IPS DF 6.9 (cell line): Measurements from ENCODE around the gene RNF152.

Experiments
- DNase-seq: peaks from one replicate; pipeline ENCODE4 v3.0.0-alpha.2; 2013; ENCODE audit warnings: low read depth, low spot score
- H3K27ac ChIP-seq: one replicate; pipeline ENCODE4 v1.5.1; 2013; ENCODE audit warnings: low read length, control low read depth
- H3K27me3 ChIP-seq: 2 replicates; pipeline ENCODE4 v1.6.1; 2013; ENCODE audit warnings: mild to moderate bottlenecking, low read length; ENCODE audit not compliant: control insufficient read depth, insufficient read depth
- H3K36me3 ChIP-seq: 2 replicates; pipeline ENCODE4 v1.6.1; 2013; ENCODE audit warnings: low read length; ENCODE audit not compliant: control insufficient read depth, insufficient read depth
- H3K4me1 ChIP-seq: 2 replicates; pipeline ENCODE4 v1.6.1; 2013; ENCODE audit warnings: low read length; ENCODE audit not compliant: control insufficient read depth, insufficient read depth
- H3K4me3 ChIP-seq: 2 replicates; pipeline ENCODE4 v1.5.1; 2013; ENCODE audit warnings: mild to moderate bottlenecking, low read length
- H3K9me3 ChIP-seq: 2 replicates; pipeline ENCODE4 v1.6.1; 2013; ENCODE audit warnings: low read length, inconsistent platforms; ENCODE audit not compliant: control insufficient read depth, insufficient read depth
- WGBS: extraction: QIAGEN DNeasy Blood & Tissue Kit; methylation state at CpG from one replicate; pipeline ENCODE4 v1.1.7; 2013; ENCODE audit warnings: mixed read lengths, missing lambda C conversion rate; ENCODE audit not compliant: insufficient read length, insufficient coverage; 5-methylcytosine and 5-hydroxymethylcytosine counted together

Gene RNF152

GRCh38 chr18:61876899-61877298 is 15.9 kb downstream of the RNF152 start:
- Histone ChIP-seq H3K4me1 (no peaks in the 10 kb centered on the region), H3K4me3 (no peak overlapping the region), H3K36me3 (no peaks in the 10 kb centered on the region), H3K9me3 (no peaks in the 10 kb centered on the region), H3K27ac (no peak overlapping the region), H3K27me3 (no peaks in the 10 kb centered on the region)
- no CpG with 5 or more reads among the region's 4 CpGs for WGBS
- no peak for DNase-seq

- Histone ChIP-seq H3K9me3 (no peaks in the 10 kb centered on the region), H3K4me3 (no peak overlapping the region), H3K36me3 (no peaks in the 10 kb centered on the region), H3K27me3 (no peaks in the 10 kb centered on the region), H3K27ac (no peak overlapping the region), H3K4me1 (no peaks in the 10 kb centered on the region)
- DNase-seq, result no peak
- WGBS, result no CpG with 5 or more reads among the region's 8 CpGs
Measured at GRCh38 chr18:61870151-61870550, 22.7 kb downstream of the RNF152 start.

DNA sequence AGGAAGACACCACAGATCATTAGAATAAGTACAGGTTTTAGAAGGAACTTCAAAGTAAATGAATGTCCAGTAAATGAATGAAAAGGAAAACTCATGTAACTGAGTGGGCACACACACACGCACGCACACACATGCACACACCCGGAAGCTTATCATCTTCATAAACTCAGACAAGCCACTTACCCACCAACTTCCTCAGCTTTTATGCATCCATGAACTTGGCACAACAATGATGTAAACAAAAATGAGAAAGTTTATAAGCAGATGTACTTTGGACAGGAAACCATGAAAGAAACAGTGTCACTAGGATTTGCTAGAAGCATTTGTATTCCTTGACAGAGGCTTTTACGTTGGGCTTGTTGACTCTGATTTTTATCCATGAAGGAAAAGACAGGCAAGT is 23.2 kb downstream of the RNF152 start:
- WGBS, result no CpG with 5 or more reads among the region's 4 CpGs
- no peak for DNase-seq

GRCh38 chr18:61865466-61866175 is 27.2 kb downstream of the RNF152 start:
- no peak overlapping the region for H3K4me3 ChIP-seq
- H3K9me3 ChIP-seq, result no peaks in the 10 kb centered on the region
- no peaks in the 10 kb centered on the region for H3K27me3 ChIP-seq
- H3K4me1 ChIP-seq, result no peaks in the 10 kb centered on the region
- no peak overlapping the region for H3K27ac ChIP-seq
- no CpG with 5 or more reads among the region's 3 CpGs for WGBS
- DNase-seq, result no peak
- H3K36me3 ChIP-seq, result no peaks in the 10 kb centered on the region

More for the DNA sequence above, 23.2 kb downstream of the RNF152 start:
- no peaks in the 10 kb centered on the region for H3K9me3 ChIP-seq
- H3K4me1 ChIP-seq, result no peaks in the 10 kb centered on the region
- no peaks in the 10 kb centered on the region for H3K27me3 ChIP-seq
- no peak overlapping the region for H3K27ac ChIP-seq
- no peak overlapping the region for H3K4me3 ChIP-seq
- H3K36me3 ChIP-seq, result no peaks in the 10 kb centered on the region

- no peak overlapping the region for H3K27ac ChIP-seq
- H3K4me3 ChIP-seq, result no peak overlapping the region
- H3K36me3 ChIP-seq, result no peaks in the 10 kb centered on the region
- WGBS, result no CpG with 5 or more reads among the region's 3 CpGs
- H3K4me1 ChIP-seq, result no peaks in the 10 kb centered on the region
- no peaks in the 10 kb centered on the region for H3K27me3 ChIP-seq
- no peak for DNase-seq
- no peaks in the 10 kb centered on the region for H3K9me3 ChIP-seq
Measured at GRCh38 chr18:61861372-61861771, 31.4 kb downstream of the RNF152 start.

DNA sequence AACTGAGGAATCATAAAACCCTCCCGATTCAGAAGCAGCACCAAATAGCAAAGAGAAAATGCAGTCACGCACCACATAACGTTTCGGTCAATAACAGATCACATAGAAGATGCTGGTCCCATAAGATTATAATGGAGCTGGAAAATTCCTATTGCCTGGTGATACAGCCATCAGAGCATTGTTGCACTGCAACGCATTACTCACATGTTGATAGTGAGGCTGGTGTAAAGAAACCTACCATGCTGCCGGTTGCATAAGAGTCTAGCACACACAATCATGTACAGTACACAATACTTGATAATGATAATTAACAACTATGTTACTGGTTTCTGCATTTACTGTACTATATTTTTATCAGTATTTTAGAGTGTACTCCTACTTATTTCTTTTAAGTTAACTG is 32.5 kb downstream of the RNF152 start:
- no peak for DNase-seq
- H3K4me3 ChIP-seq, result no peak overlapping the region
- no CpG with 5 or more reads among the region's 6 CpGs for WGBS
- no peaks in the 10 kb centered on the region for H3K9me3 ChIP-seq
- H3K4me1 ChIP-seq, result no peaks in the 10 kb centered on the region
- no peak overlapping the region for H3K27ac ChIP-seq
- H3K36me3 ChIP-seq, result no peaks in the 10 kb centered on the region
- H3K27me3 ChIP-seq, result no peaks in the 10 kb centered on the region

GRCh38 chr18:61859113-61859512 is 33.7 kb downstream of the RNF152 start:
- H3K9me3 ChIP-seq, result no peaks in the 10 kb centered on the region
- H3K27ac ChIP-seq, result no peak overlapping the region
- H3K4me3 ChIP-seq, result no peak overlapping the region
- H3K27me3 ChIP-seq, result no peaks in the 10 kb centered on the region
- DNase-seq, result no peak
- H3K36me3 ChIP-seq, result no peaks in the 10 kb centered on the region
- no CpG with 5 or more reads among the region's 9 CpGs for WGBS
- H3K4me1 ChIP-seq, result no peaks in the 10 kb centered on the region

GRCh38 chr18:61856678-61857077 is 36.1 kb downstream of the RNF152 start:
- WGBS, result no CpG with 5 or more reads among the region's 4 CpGs
- Histone ChIP-seq H3K4me1 (no peaks in the 10 kb centered on the region), H3K27ac (no peak overlapping the region), H3K36me3 (no peaks in the 10 kb centered on the region), H3K4me3 (no peak overlapping the region), H3K9me3 (no peaks in the 10 kb centered on the region), H3K27me3 (no peaks in the 10 kb centered on the region)
- no peak for DNase-seq

GRCh38 chr18:61855449-61856378 is 37.1 kb downstream of the RNF152 start:
- no peak overlapping the region for H3K27ac ChIP-seq
- WGBS, result no CpG with 5 or more reads among the region's 19 CpGs
- DNase-seq, result no peak
- no peaks in the 10 kb centered on the region for H3K27me3 ChIP-seq
- no peaks in the 10 kb centered on the region for H3K36me3 ChIP-seq
- no peaks in the 10 kb centered on the region for H3K4me1 ChIP-seq
- no peak overlapping the region for H3K4me3 ChIP-seq
- no peaks in the 10 kb centered on the region for H3K9me3 ChIP-seq

DNA sequence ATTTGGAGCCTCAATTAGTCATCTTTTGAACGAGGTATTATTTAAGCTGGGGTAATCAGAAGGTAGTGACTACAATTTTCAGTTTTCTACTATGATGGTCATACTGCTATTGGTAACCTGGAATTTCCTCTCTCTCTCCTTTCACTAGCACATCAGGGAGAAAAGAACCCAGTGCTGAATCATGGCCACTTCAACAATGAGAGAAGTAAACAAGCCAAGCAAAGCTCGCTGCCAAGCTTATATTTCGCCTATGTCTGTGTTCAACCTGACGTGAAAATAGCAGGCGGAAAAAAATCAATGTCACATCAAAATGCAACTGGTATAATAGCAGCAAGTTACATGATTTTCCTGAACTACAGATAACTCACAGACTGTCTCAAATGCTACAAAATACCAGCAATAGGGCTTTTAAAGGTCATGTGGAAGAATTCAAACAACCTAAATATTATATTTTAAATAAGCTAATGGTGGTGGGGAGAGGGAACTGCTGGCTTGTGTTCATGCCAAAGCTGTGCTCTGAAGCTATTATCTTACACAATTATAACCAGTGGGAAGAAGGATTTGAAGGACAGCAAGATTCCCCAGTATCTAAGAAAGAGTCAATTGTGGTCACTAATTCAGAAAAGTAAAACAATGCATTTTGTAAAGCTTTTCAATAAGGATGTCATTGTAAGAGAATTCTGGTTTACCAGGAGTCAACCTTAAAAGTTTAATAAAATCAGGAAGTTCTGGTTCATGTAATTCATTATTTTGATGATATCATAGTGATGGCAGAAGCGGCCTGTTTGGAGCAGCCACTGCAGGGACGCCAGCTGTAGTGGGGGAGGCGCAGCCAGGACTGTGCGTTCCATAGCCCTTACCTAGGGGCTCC is 38.0 kb downstream of the RNF152 start:
- Histone ChIP-seq H3K27ac (no peak overlapping the region), H3K9me3 (no peaks in the 10 kb centered on the region), H3K4me3 (no peak overlapping the region), H3K27me3 (no peaks in the 10 kb centered on the region), H3K36me3 (no peaks in the 10 kb centered on the region), H3K4me1 (no peaks in the 10 kb centered on the region)
- WGBS, result no CpG with 5 or more reads among the region's 9 CpGs
- DNase-seq, result no peak
